T-helper 22 cell (primary cell): Measurements from ENCODE around the gene NUDT1.

Experiments
- DNase-seq: peaks from one replicate; pipeline ENCODE4 v3.0.0-alpha.2; 2020; ENCODE audit warnings: low read depth

Gene NUDT1

DNA sequence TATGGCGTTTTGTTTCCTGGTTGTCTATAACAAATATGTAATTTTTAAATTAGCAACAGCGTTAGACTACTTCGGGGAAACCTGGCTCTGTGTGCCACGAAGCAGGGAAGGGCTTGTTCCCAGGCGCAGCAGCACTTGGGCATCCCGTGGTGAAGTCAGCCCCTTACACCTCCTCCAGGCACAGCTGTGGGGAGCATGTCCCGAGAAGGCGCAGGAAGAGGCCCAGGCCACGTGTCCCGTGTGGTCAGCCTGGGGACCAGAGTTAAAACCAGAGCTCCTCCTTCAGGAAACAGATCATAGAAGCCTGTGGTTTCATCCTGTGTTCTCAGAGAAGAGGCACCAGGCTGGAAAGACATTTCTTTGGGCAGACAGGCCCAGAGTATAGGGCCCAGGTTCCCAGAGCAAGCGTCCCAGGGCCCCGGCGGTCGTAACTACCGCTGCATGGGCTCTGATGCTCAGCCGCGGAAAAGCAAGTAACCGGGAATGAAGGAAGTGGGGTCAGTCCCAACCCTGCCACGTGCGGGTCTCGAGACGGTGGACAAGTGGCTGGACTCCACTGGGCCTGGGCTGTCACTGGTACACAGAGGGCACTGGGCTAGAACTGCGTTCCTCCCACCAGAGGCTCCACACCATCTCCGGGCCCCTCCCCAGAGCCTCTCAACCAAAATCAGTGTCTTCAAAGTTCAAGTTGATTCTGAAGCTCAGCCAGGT lies 7.1 kb downstream of the NUDT1 start:
- no peak for DNase-seq

- no peak for DNase-seq
Measured at GRCh38 chr7:2249744-2250323, 7.8 kb downstream of the NUDT1 start.

GRCh38 chr7:2251381-2251780 lies 9.4 kb downstream of the NUDT1 start:
- no peak for DNase-seq

DNA sequence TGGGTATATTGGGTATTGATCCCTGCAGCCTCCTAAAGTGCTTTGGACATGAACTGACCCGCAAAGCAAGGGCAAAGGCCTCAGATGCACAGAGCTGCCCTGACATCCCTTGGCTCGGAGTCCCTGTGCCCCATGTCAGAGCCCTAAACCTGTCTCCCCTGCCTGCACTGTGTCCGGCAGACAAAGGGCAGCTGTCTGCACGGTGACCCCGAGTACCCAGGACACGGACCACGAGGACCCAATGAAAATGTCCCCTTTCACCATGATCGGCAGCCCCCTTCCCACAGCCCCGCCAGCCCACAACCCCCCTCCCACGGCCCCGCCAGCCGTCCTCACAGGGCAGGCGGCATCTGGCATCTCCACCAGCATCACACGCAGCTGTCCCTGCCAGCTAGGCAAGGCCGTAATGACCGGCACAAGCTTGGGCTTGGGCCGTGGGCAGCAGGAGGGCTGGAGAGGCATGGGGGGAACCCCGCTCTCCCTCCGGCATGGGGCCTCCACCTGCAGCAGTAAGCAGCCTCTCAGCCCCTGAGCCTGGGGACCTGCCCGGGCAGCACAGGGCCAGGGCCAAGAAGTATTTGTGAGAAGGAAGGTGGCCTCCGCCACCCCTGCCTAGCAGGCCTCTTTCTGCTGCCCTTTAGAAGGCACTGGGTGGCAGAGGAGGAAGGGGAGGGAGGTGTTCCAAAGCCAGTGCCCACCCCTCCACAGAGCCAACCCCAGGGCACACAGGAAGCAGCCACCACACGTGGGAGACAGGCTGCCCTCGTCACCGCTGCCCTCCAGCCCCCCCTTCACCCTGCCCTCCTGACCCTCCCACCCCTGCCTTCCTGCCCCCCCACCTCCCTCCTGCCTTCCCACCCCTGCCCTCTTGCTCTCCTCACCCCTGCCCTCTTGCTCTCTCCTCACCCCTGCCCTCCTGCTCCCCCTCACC lies 10.1 kb downstream of the NUDT1 start:
- DNase-seq, result no peak

DNA sequence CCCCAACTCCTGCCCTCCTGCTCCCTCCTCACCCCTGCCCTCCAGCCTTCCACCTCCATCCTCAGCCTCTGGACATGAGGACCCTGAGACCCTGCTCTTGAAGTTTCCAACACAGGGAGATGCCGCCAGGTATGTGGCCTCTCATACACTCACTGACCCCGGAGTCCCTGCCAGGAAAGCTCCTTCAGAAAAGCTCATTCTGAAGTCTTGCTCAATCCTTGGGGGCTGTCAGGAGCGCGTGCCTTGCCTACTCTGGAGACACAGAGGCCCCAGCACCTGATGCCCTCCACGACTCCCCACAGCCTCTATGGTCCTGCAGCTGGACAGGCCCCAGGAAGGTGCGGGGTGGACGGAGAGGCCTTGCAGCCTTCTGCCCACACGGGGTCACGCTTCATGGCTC lies 11.0 kb downstream of the NUDT1 start:
- no peak for DNase-seq

GRCh38 chr7:2253525-2254244 lies 11.7 kb downstream of the NUDT1 start:
- no peak for DNase-seq

- no peak for DNase-seq
Measured at GRCh38 chr7:2254429-2255144, 12.6 kb downstream of the NUDT1 start.

DNA sequence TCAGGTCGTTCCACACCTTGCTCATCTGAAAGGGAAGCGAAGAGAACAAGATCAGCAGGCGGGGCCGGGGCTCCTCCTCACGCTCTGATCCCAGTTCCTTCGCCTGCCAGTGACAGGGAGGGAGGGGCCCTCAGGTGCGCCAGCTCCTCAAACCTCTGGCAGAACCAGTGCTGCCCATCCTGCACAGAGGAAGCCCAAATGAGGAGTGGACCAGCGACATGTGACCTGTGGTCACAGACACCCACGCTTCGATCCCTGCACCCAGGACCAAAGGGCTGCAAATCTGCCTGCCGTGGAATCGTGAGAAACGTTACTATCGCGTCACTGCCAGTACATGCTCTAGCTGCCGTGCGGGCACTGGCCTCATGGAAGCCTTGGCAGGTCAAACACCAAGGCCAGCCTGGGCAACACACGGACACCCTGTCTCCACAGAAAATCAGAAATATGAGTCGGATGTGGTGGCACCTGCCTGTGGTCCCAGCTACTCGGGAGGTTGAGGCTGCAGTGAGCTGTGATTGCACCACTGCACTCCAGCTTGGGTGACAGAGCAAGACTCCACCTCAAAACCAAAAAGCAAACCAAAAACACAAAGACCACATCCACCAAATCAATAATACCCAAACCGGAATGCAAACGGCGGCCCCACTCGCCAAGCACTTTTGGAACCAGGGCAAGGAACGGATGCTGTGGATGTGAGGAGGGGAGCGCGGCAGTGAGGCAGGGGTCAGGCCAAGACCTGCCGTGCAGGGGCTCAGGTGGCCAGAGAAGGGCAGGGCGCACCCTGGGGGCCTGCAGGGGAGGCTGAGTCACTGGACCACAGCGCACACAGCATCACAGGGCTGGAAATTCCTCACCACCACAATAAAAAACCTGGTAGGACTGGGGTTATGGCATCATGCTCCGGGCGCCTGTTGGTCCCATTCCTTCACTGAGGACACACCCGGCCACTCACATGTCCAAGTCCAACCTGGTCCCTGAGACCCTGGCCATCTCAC lies 13.4 kb downstream of the NUDT1 start:
- DNase-seq, result no peak

DNA sequence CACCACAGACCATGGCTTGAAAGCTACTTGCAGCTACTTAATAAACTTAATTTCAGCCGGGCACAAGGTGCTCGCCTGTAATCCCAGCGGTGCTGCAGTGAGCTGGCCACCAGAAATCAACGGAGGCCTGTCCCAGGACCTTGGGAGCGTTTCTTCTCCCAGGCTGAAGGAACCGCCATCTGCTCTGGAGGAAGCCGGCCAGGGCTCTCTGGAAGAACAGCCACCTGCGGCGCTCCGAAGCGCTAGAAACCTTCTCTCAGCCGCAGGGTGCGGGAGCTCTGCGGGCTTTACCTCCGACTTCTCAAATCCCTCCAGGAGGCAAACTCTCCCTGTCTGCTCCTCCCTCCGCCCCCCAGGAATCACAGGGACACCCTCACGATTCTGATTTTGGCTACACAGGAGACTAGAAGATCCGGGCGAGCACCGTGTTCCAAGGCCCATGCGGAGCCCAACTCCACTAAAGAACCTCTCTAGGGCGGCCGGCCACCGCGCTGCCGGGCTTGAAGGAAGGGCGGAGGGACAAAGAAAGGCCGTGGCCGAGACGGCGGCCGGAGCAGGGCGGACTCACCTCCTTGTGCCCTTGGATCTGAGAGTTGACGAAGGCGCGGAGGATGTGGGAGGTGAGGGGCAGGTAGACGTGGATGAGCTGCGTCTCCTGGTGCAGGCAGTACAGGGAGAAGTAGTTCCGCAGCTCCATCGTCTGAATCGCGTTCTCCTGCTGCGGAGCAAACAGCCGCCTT lies 14.4 kb downstream of the NUDT1 start:
- DNase-seq, result no peak

GRCh38 chr7:2257046-2257551 lies 15.1 kb downstream of the NUDT1 start:
- no peak for DNase-seq

DNA sequence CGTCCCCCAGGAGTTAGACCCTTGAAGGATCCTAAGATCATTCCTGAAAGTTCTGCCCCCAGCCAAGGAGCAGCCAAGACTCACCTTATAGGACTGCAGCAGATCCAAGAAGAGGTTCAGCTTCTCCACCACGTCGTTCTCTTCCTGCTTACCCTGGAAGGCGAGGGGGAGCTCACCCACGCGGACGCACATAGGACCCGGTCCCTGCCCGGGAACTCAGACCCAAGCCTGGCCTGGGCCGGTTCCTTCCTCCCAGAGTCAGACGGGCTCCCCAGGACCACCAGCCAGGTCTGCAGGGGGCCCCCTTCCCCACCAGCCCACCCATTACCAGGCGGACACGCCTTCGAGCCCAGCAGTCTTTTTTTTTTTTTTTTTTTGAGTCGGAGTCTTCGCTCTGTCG lies 15.6 kb downstream of the NUDT1 start:
- no peak for DNase-seq

- no peak for DNase-seq
Measured at GRCh38 chr7:2258661-2259365, 16.8 kb downstream of the NUDT1 start.

DNA sequence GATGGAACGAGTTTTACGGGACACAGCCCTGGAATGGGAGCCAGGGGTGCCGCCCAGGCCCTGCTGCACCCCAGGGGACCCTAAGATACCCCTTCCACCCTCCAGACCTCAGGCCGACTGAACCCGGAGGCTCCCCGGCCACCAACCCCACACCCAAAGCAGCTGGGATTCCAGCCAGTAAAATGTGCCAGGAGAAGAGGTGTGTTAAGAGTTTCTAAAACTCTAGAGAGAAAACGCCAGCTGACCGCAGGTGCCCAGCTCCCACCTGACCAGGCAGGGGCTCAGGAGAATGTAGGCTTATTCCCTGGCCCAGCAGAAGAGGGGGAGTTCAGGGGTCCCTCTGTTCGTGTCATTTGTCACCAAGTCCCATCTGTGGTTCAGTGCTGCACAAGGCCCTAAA lies 17.5 kb downstream of the NUDT1 start:
- DNase-seq, result no peak

- no peak for DNase-seq
Measured at GRCh38 chr7:2260820-2261219, 18.8 kb downstream of the NUDT1 start.

DNA sequence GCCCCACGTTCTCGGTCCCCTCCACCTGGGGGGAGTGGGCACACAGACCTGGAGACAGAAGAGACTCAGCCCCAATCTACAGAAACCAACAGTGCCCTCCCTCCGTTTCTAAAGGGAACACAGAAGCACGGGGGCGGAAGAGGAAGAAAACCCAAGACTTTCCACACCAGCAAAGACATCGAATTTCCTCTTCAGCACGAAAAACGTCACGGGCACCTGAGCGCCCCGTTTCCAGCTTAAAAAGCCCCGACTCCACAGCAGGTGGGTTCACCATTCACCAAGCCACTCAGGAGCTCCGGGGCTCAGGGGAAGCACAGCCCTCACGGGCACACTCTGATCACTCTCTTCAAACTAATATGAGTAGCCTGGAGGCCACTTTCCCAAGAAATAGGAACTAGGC lies 19.6 kb downstream of the NUDT1 start:
- DNase-seq, result no peak

GRCh38 chr7:2263176-2263575 lies 21.1 kb downstream of the NUDT1 start:
- no peak for DNase-seq

DNA sequence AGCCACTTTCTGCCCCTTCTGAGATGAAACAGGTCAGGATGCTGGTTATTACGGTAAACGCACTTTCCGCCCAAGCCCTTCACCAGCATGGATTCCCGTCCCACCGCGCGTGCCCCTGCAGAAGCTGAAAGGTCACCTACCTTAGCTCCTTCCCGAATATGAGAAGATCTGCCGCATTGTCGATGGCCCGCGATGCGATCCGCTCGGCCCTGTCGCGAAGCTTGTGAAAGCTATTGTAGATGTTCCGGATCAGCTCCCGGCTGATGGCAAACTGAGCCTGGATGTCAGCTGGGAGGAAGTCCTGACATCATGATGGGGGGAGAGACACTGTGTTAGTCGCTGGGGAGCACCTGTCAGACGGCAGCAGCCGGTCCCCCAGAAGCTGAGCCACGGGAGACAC lies 22.1 kb downstream of the NUDT1 start:
- no peak for DNase-seq

- no peak for DNase-seq
Measured at GRCh38 chr7:2266911-2267310, 24.9 kb downstream of the NUDT1 start.
